Body of pancreas (tissue), 4 donors: ENCODE measurements around the gene STAG2.

ENCODE experiments used
- CTCF ChIP-seq, 7 experiments: fragments of 450-650 bp in 4 of 7; fragments of 200-600 bp in 3 of 7; sonication (generic) in 3 of 7; IDR thresholded peaks; one replicate each; pipeline ENCODE4 v1.5.1; 2016 to 2019; ENCODE audit warnings: antibody characterized with exemption in 7 of 7
- POLR2A ChIP-seq, 3 donors: fragments of 450-650 bp; IDR thresholded peaks; one replicate each; pipeline ENCODE4 v1.6.1; 2016; ENCODE audit warnings: antibody characterized with exemption in 3 of 3, mild to moderate bottlenecking in 2 of 3

- TF ChIP-seq POLR2A (IDR thresholded peaks at IDR 0.05) = no peak
- no peak for TF ChIP-seq CTCF (IDR thresholded peaks at IDR 0.05)
These were observed 43.7 kb downstream of the STAG2 start for GRCh38 chrX:124005228-124005627.
